Prostate gland (tissue), 2 donors: ENCODE data around the gene USP10. TPM values are rescaled to one million over a fixed set of nuclear protein-coding genes. Genes with fewer than 3 reads are reported as not detected.
A peak's percentile ranks its signal among the peaks of the same experiment; 100 is the strongest.

Experiments
- DNase-seq: peaks from one replicate; pipeline ENCODE4 v3.0.0-alpha.2; 2019; ENCODE audit warnings: low spot score
- H3K27ac ChIP-seq, 2 donors: fragments of 200-600 bp; sonication (generic); 2 replicates each; pipeline ENCODE4 v1.5.1; 2017 to 2019
- H3K27me3 ChIP-seq: fragments of 200-600 bp; sonication (generic); replicated peaks from 2 replicates; pipeline ENCODE4 v1.5.1; 2019; ENCODE audit not compliant: insufficient read depth
- H3K36me3 ChIP-seq, 2 donors: fragments of 200-600 bp; sonication (generic); 1 replicate in 1 of 2; 2 replicates in 1 of 2; pipeline versions ENCODE4 v1.5.1 to v1.8.1; 2017 to 2019
- H3K4me1 ChIP-seq: fragments of 200-600 bp; sonication (generic); replicated peaks from 2 replicates; pipeline ENCODE4 v1.5.1; 2019
- H3K4me3 ChIP-seq, 2 donors: fragments of 200-600 bp; sonication (generic); 2 replicates each; pipeline ENCODE4 v1.5.1; 2017 to 2019
- H3K9me3 ChIP-seq: fragments of 200-600 bp; sonication (generic); 2 replicates; pipeline ENCODE4 v1.5.1; 2017
- POLR2A ChIP-seq: fragments of 450-650 bp; IDR thresholded peaks from one replicate; pipeline ENCODE4 v1.6.1; 2016; ENCODE audit warnings: antibody characterized with exemption, mild to moderate bottlenecking
- POLR2AphosphoS5 ChIP-seq: sonication (generic); formaldehyde crosslinking; IDR thresholded peaks from one replicate; pipeline ENCODE4 v1.6.1; 2017; ENCODE audit warnings: antibody characterized with exemption
- WGBS: methylation state at CpG from one replicate; pipeline ENCODE4 v1.1.5; 2018; 5-methylcytosine and 5-hydroxymethylcytosine counted together
- intact Hi-C: fragments of 100-400 bp; cut with DNase I; formaldehyde crosslinking; loops from one replicate; pipeline ENCODE4 v1.14.2; 2022
- total RNA-seq, 2 donors: library from RNA; depleted of rRNA; stranded (reverse); fragments of >200 nt; gene quantifications; one replicate each; pipeline ENCODE4 v1.1.0, GENCODE V29; 2016
- TF ChIP-seq, protein P1 (sequence below), 4 experiments: fragments of 200-600 bp in 2 of 4; fragments of 450-650 bp in 2 of 4; sonication (generic) in 2 of 4; IDR thresholded peaks; 1 replicate in 3 of 4; 2 replicates in 1 of 4; pipeline ENCODE4 v1.5.1; 2016 to 2019; ENCODE audit warnings: antibody characterized with exemption in 4 of 4, mild to moderate bottlenecking in 2 of 4, moderate library complexity in 2 of 4

USP10 gene, protein sequence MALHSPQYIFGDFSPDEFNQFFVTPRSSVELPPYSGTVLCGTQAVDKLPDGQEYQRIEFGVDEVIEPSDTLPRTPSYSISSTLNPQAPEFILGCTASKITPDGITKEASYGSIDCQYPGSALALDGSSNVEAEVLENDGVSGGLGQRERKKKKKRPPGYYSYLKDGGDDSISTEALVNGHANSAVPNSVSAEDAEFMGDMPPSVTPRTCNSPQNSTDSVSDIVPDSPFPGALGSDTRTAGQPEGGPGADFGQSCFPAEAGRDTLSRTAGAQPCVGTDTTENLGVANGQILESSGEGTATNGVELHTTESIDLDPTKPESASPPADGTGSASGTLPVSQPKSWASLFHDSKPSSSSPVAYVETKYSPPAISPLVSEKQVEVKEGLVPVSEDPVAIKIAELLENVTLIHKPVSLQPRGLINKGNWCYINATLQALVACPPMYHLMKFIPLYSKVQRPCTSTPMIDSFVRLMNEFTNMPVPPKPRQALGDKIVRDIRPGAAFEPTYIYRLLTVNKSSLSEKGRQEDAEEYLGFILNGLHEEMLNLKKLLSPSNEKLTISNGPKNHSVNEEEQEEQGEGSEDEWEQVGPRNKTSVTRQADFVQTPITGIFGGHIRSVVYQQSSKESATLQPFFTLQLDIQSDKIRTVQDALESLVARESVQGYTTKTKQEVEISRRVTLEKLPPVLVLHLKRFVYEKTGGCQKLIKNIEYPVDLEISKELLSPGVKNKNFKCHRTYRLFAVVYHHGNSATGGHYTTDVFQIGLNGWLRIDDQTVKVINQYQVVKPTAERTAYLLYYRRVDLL
- total RNA-seq: 10 to 100 TPM; 57.4 to 95.7 TPM

DNA sequence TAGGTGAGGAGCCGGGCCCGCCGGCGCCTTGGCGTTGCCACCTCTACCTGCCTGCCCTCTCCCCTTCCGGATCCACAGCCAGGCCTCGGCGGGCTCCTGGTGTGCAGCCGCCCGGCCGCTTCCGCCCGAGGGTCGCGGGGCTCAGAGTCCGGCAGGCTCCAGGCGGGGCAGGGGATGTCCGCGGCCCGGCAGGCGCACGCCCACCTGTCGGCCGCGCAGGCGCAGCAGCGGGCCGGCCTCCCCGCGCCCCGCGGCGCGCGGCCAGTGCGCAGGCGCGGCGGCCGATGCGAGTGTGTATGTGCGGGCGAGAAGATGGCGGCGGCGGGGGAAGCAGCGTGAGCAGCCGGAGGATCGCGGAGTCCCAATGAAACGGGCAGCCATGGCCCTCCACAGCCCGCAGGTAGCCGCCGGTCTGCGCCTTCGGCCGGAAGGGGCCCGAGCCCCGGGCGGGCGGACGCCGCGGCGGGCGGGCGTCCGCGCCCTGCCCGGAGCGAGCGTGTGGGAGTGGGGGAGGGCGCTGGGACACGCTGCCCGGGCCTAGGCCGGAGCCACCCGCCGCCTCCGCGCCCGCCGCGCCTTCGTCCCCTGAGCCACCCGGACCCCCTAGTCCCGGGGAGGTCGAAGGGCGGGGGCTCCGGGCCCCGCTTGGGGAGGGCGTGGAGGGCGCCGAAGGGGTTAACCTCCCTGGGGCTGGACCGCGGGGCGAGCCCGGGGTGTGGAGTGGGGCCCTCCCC, at the start of gene USP10:
Gene USP10 (plus strand): TSS at position 289 of the 734 bp plus-strand sequence. CDS start 91 bp downstream, at position 380.
- Histone ChIP-seq H3K36me3 (no peaks in the 10 kb centered on the region), H3K27me3 (no peaks in the 10 kb centered on the region), H3K27ac (peak within 1 kb of the TSS; percentile 83 to 87), H3K4me3 (peak within 1 kb of the TSS; percentile 98 to 99), H3K9me3 (no peaks in the 10 kb centered on the region), H3K4me1 (peaks cover 8% of the 10 kb centered on the region)
- intact Hi-C loops: no loop called here
- 0% methylated on average over 15 of the region's 97 CpGs for WGBS
- DNase-seq: peak; percentile 68
- TF ChIP-seq POLR2A (peak; percentile 48), POLR2AphosphoS5 (no peak)
- TF ChIP-seq, protein P1, sequence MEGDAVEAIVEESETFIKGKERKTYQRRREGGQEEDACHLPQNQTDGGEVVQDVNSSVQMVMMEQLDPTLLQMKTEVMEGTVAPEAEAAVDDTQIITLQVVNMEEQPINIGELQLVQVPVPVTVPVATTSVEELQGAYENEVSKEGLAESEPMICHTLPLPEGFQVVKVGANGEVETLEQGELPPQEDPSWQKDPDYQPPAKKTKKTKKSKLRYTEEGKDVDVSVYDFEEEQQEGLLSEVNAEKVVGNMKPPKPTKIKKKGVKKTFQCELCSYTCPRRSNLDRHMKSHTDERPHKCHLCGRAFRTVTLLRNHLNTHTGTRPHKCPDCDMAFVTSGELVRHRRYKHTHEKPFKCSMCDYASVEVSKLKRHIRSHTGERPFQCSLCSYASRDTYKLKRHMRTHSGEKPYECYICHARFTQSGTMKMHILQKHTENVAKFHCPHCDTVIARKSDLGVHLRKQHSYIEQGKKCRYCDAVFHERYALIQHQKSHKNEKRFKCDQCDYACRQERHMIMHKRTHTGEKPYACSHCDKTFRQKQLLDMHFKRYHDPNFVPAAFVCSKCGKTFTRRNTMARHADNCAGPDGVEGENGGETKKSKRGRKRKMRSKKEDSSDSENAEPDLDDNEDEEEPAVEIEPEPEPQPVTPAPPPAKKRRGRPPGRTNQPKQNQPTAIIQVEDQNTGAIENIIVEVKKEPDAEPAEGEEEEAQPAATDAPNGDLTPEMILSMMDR (IDR thresholded peaks at IDR 0.05): peak in 1 of 4 experiments; percentile 14

DNA sequence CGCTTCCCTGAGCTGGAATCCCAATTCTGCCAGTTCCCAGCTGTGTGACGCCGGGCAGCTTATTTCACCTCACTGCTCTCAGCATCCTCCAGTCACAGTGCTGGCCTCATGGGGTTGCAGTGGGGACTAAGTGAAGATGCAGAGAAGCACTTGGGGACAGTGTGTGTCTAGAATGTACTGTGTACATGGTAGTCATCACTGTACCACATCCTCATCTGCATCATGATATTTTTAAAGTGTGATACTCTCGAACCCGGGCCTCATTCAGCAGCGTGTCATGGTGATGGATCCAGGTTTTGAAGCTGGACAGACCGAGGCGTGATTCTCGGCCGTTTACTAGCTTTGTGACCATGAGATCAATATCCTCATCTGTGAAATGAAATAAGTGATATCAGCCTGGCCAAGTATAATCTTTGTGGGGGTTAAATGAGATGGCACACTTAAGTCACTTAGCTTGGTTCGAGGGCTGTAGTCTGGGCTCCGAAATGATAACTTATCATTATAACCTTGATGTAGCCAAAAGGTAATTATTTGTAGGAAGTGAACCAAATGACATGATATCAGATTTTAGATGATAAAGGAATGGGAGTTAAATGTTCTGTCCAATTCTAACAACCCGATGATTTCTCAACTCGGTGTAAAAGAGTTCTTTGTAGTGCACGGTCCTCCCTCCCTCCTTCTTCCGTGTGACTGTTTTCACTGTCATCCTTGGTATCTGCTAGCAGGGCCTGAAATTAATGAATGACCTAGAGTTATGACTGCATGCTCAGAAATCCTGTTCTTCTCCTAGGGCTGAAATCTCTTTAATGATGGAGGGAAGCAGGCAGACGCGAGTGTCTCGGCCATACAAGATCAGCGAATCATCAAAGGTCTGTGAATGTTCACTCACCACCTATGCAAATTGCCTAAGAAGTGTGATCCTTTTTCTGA, 49.5 kb upstream of the USP10 start:
- no peaks in the 10 kb centered on the region for H3K36me3 ChIP-seq
- no peaks in the 10 kb centered on the region for H3K9me3 ChIP-seq
- no peak overlapping the region for H3K4me3 ChIP-seq
- no peaks in the 10 kb centered on the region for H3K4me1 ChIP-seq
- H3K27ac ChIP-seq: no peak overlapping the region
- 72% methylated on average over 20 of the region's 20 CpGs for WGBS
- no peaks in the 10 kb centered on the region for H3K27me3 ChIP-seq
- no peak for DNase-seq
- no peak for TF ChIP-seq POLR2AphosphoS5
- TF ChIP-seq, protein P1 (IDR thresholded peaks at IDR 0.05): no peak
- no peak for TF ChIP-seq POLR2A
- intact Hi-C loops: no loop called here

DNA sequence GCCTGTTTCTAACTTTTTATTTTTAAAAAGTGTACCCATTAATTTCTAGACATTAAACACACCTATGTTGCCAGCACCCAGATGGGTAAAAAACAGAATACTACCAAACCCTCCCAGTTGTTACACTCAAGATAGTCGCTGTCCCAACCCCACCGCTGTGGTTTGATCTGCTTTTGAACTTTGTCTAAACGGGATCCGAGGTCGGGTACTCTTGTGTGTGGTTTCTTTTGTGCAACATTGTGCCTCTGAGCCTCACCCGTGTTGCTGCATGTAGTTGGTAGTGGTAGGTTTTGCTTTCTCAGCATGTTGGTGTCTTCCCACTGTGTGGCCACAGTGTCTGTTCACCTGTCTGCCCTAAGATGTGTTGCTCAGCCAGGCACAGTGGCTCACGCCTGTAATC, 47.2 kb upstream of the USP10 start:
- no peaks in the 10 kb centered on the region for H3K27me3 ChIP-seq
- no peaks in the 10 kb centered on the region for H3K4me1 ChIP-seq
- H3K27ac ChIP-seq: no peak overlapping the region
- H3K36me3 ChIP-seq: peaks cover 5 to 6% of the 10 kb centered on the region in 2 donors
- TF ChIP-seq POLR2AphosphoS5: no peak
- TF ChIP-seq POLR2A: no peak
- TF ChIP-seq, protein P1 (IDR thresholded peaks at IDR 0.05): no peak
- H3K9me3 ChIP-seq: no peaks in the 10 kb centered on the region
- H3K4me3 ChIP-seq: no peak overlapping the region
- 87% methylated on average over 7 of the region's 7 CpGs for WGBS
- DNase-seq: no peak
- intact Hi-C loops: no loop called here

DNA sequence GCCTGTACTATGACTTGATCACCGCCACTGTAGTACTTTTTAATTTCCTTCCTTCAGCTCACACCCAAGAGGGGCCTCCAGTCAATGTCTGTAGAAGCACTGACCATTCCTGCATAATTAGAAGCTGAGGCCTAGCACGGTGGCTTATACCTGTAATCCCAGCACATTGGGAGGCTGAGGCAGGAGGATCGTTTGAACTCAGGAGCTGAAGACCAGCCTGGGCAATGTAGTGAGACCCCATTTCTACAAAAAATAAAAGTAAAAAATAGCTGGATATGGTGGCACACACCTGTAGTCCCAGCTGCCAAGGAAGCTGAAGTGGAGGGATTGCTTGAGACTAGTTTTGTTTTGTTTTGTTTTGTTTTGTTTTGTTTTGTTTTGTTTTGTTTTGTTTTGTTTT, 45.6 kb upstream of the USP10 start:
- WGBS: 95% methylated on average over 3 of the region's 3 CpGs
- Histone ChIP-seq H3K27me3 (no peaks in the 10 kb centered on the region), H3K4me1 (no peaks in the 10 kb centered on the region), H3K4me3 (no peak overlapping the region), H3K36me3 (peaks cover 6 to 18% of the 10 kb centered on the region in 2 donors), H3K27ac (no peak overlapping the region), H3K9me3 (no peaks in the 10 kb centered on the region)
- no peak for TF ChIP-seq POLR2AphosphoS5
- no peak for DNase-seq
- intact Hi-C loops: no loop called here
